Stimulated activated naive CD8-positive, alpha-beta T cell treated with anti-CD3 and anti-CD28 coated beads, Interleukin-15, Interleukin-2, amounts not matched to agents 100 ng/mL and 50 ng/mL, for 24 hours (primary cell): ENCODE results near the gene ABTB1.

Experiments
- H3K27ac Mint-ChIP-seq: one replicate; pipeline ENCODE4 v1.8.0; 2021; ENCODE audit warnings: mild to moderate bottlenecking, mixed read lengths
- H3K27me3 Mint-ChIP-seq: one replicate; pipeline ENCODE4 v1.8.0; 2021; ENCODE audit warnings: mixed read lengths
- H3K36me3 Mint-ChIP-seq: one replicate; pipeline ENCODE4 v1.8.0; 2021; ENCODE audit warnings: low read depth, mixed read lengths
- H3K4me1 Mint-ChIP-seq: one replicate; pipeline ENCODE4 v1.8.0; 2021; ENCODE audit warnings: low read depth, mixed read lengths
- H3K4me3 Mint-ChIP-seq: one replicate; pipeline ENCODE4 v1.8.0; 2021; ENCODE audit warnings: mild to moderate bottlenecking, mixed read lengths
- H3K9me3 Mint-ChIP-seq: one replicate; pipeline ENCODE4 v1.8.0; 2021; ENCODE audit warnings: mixed read lengths

Gene ABTB1

GRCh38 chr3:127672429-127673190 lies at the start of gene ABTB1:
TSS of gene ABTB1 (plus strand) at chr3:127672952. CDS start at chr3:127673026, 74 bp downstream.
- H3K36me3 Mint-ChIP-seq: no peaks in the 10 kb centered on the region
- H3K9me3 Mint-ChIP-seq: no peaks in the 10 kb centered on the region
- H3K4me3 Mint-ChIP-seq: peak within 1 kb of the TSS; percentile 89
- peaks cover 28% of the 10 kb centered on the region for H3K4me1 Mint-ChIP-seq
- peak within 1 kb of the TSS; percentile 97 for H3K27ac Mint-ChIP-seq
- no peaks in the 10 kb centered on the region for H3K27me3 Mint-ChIP-seq

GRCh38 chr3:127624063-127624462 lies 48.7 kb upstream of the ABTB1 start:
- Mint-ChIP-seq H3K36me3 (peaks cover 30% of the 10 kb centered on the region), H3K9me3 (no peaks in the 10 kb centered on the region), H3K27ac (no peak overlapping the region), H3K27me3 (peaks cover 17% of the 10 kb centered on the region), H3K4me1 (peaks cover 19% of the 10 kb centered on the region), H3K4me3 (no peak overlapping the region)

GRCh38 chr3:127625821-127626220 lies 46.9 kb upstream of the ABTB1 start:
- H3K27ac Mint-ChIP-seq: no peak overlapping the region
- H3K4me1 Mint-ChIP-seq: peaks cover 30% of the 10 kb centered on the region
- H3K9me3 Mint-ChIP-seq: no peaks in the 10 kb centered on the region
- H3K4me3 Mint-ChIP-seq: no peak overlapping the region
- H3K36me3 Mint-ChIP-seq: peaks cover 18% of the 10 kb centered on the region
- H3K27me3 Mint-ChIP-seq: peaks cover 29% of the 10 kb centered on the region

- Mint-ChIP-seq H3K27me3 (peaks cover 39% of the 10 kb centered on the region), H3K27ac (no peak overlapping the region)
Measured at GRCh38 chr3:127628426-127628787, 44.3 kb upstream of the ABTB1 start.

GRCh38 chr3:127628788-127629466 lies 43.8 kb upstream of the ABTB1 start, which contains the start of gene PODXL2:
TSS of gene PODXL2 (plus strand) at chr3:127629185. CDS start at chr3:127629220, 35 bp downstream.
- H3K9me3 Mint-ChIP-seq: no peaks in the 10 kb centered on the region
- H3K4me3 Mint-ChIP-seq: peak within 1 kb of the TSS; percentile 74
- H3K4me1 Mint-ChIP-seq: peaks cover 30% of the 10 kb centered on the region
- peaks cover 39% of the 10 kb centered on the region for H3K27me3 Mint-ChIP-seq
- H3K27ac Mint-ChIP-seq: peak within 1 kb of the TSS; percentile 13
- no peaks in the 10 kb centered on the region for H3K36me3 Mint-ChIP-seq

More at GRCh38 chr3:127628426-127628787, 44.3 kb upstream of the ABTB1 start:
- H3K4me1 Mint-ChIP-seq: peaks cover 30% of the 10 kb centered on the region
- no peaks in the 10 kb centered on the region for H3K9me3 Mint-ChIP-seq
- no peaks in the 10 kb centered on the region for H3K36me3 Mint-ChIP-seq
- peak overlapping the region; percentile 64 for H3K4me3 Mint-ChIP-seq

- peak overlapping the region; percentile 13 for H3K27ac Mint-ChIP-seq
- H3K36me3 Mint-ChIP-seq: no peaks in the 10 kb centered on the region
- peaks cover 39% of the 10 kb centered on the region for H3K27me3 Mint-ChIP-seq
- no peaks in the 10 kb centered on the region for H3K9me3 Mint-ChIP-seq
- H3K4me3 Mint-ChIP-seq: peak overlapping the region; percentile 74
- peaks cover 30% of the 10 kb centered on the region for H3K4me1 Mint-ChIP-seq
Measured at GRCh38 chr3:127629467-127630403, 43.0 kb upstream of the ABTB1 start.

- no peak overlapping the region for H3K4me3 Mint-ChIP-seq
- peaks cover 42% of the 10 kb centered on the region for H3K27me3 Mint-ChIP-seq
- H3K36me3 Mint-ChIP-seq: no peaks in the 10 kb centered on the region
- no peak overlapping the region for H3K27ac Mint-ChIP-seq
- H3K4me1 Mint-ChIP-seq: peaks cover 27% of the 10 kb centered on the region
- H3K9me3 Mint-ChIP-seq: no peaks in the 10 kb centered on the region
Measured at GRCh38 chr3:127630811-127631714, 41.7 kb upstream of the ABTB1 start.

GRCh38 chr3:127632035-127632820 lies 40.5 kb upstream of the ABTB1 start:
- H3K4me1 Mint-ChIP-seq: peaks cover 17% of the 10 kb centered on the region
- no peaks in the 10 kb centered on the region for H3K36me3 Mint-ChIP-seq
- H3K4me3 Mint-ChIP-seq: no peak overlapping the region
- H3K27me3 Mint-ChIP-seq: peaks cover 41% of the 10 kb centered on the region
- H3K27ac Mint-ChIP-seq: no peak overlapping the region
- H3K9me3 Mint-ChIP-seq: no peaks in the 10 kb centered on the region

- Mint-ChIP-seq H3K27ac (no peak overlapping the region), H3K9me3 (no peaks in the 10 kb centered on the region), H3K4me1 (peaks cover 14% of the 10 kb centered on the region), H3K36me3 (no peaks in the 10 kb centered on the region), H3K4me3 (no peak overlapping the region), H3K27me3 (peaks cover 23% of the 10 kb centered on the region)
Measured at GRCh38 chr3:127634653-127635052, 38.1 kb upstream of the ABTB1 start.

- Mint-ChIP-seq H3K4me1 (peaks cover 6% of the 10 kb centered on the region), H3K4me3 (no peak overlapping the region), H3K27ac (peak overlapping the region; percentile 26), H3K27me3 (peaks cover 3% of the 10 kb centered on the region), H3K36me3 (no peaks in the 10 kb centered on the region), H3K9me3 (no peaks in the 10 kb centered on the region)
Measured at GRCh38 chr3:127637546-127637945, 35.2 kb upstream of the ABTB1 start.

- peaks cover 6% of the 10 kb centered on the region for H3K4me1 Mint-ChIP-seq
- no peaks in the 10 kb centered on the region for H3K36me3 Mint-ChIP-seq
- H3K27ac Mint-ChIP-seq: no peak overlapping the region
- H3K4me3 Mint-ChIP-seq: no peak overlapping the region
- H3K27me3 Mint-ChIP-seq: peaks cover 3% of the 10 kb centered on the region
- H3K9me3 Mint-ChIP-seq: no peaks in the 10 kb centered on the region
Measured at GRCh38 chr3:127637971-127638370, 34.8 kb upstream of the ABTB1 start.

GRCh38 chr3:127639173-127640041 lies 33.3 kb upstream of the ABTB1 start:
- peaks cover 3% of the 10 kb centered on the region for H3K27me3 Mint-ChIP-seq
- no peak overlapping the region for H3K4me3 Mint-ChIP-seq
- no peak overlapping the region for H3K27ac Mint-ChIP-seq
- H3K4me1 Mint-ChIP-seq: peaks cover 6% of the 10 kb centered on the region
- H3K9me3 Mint-ChIP-seq: no peaks in the 10 kb centered on the region
- no peaks in the 10 kb centered on the region for H3K36me3 Mint-ChIP-seq

GRCh38 chr3:127640042-127640355 lies 32.8 kb upstream of the ABTB1 start:
- no peak overlapping the region for H3K4me3 Mint-ChIP-seq
- H3K27ac Mint-ChIP-seq: no peak overlapping the region
- H3K36me3 Mint-ChIP-seq: no peaks in the 10 kb centered on the region
- peaks cover under 1% of the 10 kb centered on the region for H3K27me3 Mint-ChIP-seq
- peaks cover 6% of the 10 kb centered on the region for H3K4me1 Mint-ChIP-seq
- no peaks in the 10 kb centered on the region for H3K9me3 Mint-ChIP-seq
